Measurements from ENCODE around the gene ARHGAP26. TPM values are rescaled to one million over a fixed set of nuclear protein-coding genes. Genes with fewer than 3 reads are reported as not detected.

Gene ARHGAP26
- total and polyA plus RNA-seq, 7 donors, result 2.5 to 28.7 (median 12.0) TPM

- no peaks in the 10 kb centered on the region for H3K9me3 ChIP-seq
- no peaks in the 10 kb centered on the region for H3K36me3 ChIP-seq (ENCODE audit: insufficient read depth in 1 of 2, low read depth in 1 of 2)
- H3K4me1 ChIP-seq, result peaks cover 13% of the 10 kb centered on the region
- H3K27ac ChIP-seq, result no peak overlapping the region
- H3K27me3 ChIP-seq (ENCODE audit: insufficient read depth in 3 of 3, low read length in 2 of 3), result no peaks in the 10 kb centered on the region
- WGBS, 3 donors, result 94 to 96% (median 94%) methylated on average over 9 of the region's 9 CpGs
- no peak overlapping the region for H3K4me3 ChIP-seq
- no peak for ATAC-seq
- DNase-seq, result no peak
- intact Hi-C loops (cut with DNase I), result no loop called here
- TF ChIP-seq CTCF (IDR thresholded peaks at IDR 0.05), result no peak
These were observed 45.4 kb upstream of the ARHGAP26 start for GRCh38 chr5:142724821-142725220.

GRCh38 chr5:142725231-142726187 lies 44.7 kb upstream of the ARHGAP26 start:
- Histone ChIP-seq H3K9me3 (no peaks in the 10 kb centered on the region), H3K36me3 (ENCODE audit: insufficient read depth in 1 of 2, low read depth in 1 of 2) (no peaks in the 10 kb centered on the region), H3K4me1 (peaks cover 13% of the 10 kb centered on the region), H3K27me3 (ENCODE audit: insufficient read depth in 3 of 3, low read length in 2 of 3) (no peaks in the 10 kb centered on the region), H3K27ac (no peak overlapping the region), H3K4me3 (no peak overlapping the region)
- TF ChIP-seq CTCF (IDR thresholded peaks at IDR 0.05), result no peak
- ATAC-seq (peak in 1 of 4 donors; percentile 12), DNase-seq (no peak)
- 74 to 81% (median 77%) methylated on average over 4 of the region's 4 CpGs for WGBS, 3 donors
- intact Hi-C loops (cut with DNase I), result no loop called here

GRCh38 chr5:142726188-142726731 lies 43.9 kb upstream of the ARHGAP26 start:
- no peak for TF ChIP-seq CTCF (IDR thresholded peaks at IDR 0.05)
- intact Hi-C loops (cut with DNase I), result no loop called here

GRCh38 chr5:142727735-142728047 lies 42.5 kb upstream of the ARHGAP26 start:
- Histone ChIP-seq H3K36me3 (ENCODE audit: insufficient read depth in 1 of 2, low read depth in 1 of 2) (no peaks in the 10 kb centered on the region), H3K9me3 (no peaks in the 10 kb centered on the region), H3K4me1 (peaks cover 13% of the 10 kb centered on the region), H3K4me3 (no peak overlapping the region), H3K27ac (no peak overlapping the region), H3K27me3 (ENCODE audit: insufficient read depth in 3 of 3, low read length in 2 of 3) (no peaks in the 10 kb centered on the region)
- intact Hi-C loops (cut with DNase I), result no loop called here
- ATAC-seq (no peak), DNase-seq (no peak)
- WGBS, 3 donors, result 88 to 94% (median 89%) methylated on average over 2 of the region's 2 CpGs
- no peak for TF ChIP-seq CTCF (IDR thresholded peaks at IDR 0.05)

More at GRCh38 chr5:142726188-142726731, 43.9 kb upstream of the ARHGAP26 start:
- no peaks in the 10 kb centered on the region for H3K9me3 ChIP-seq
- no peaks in the 10 kb centered on the region for H3K36me3 ChIP-seq (ENCODE audit: insufficient read depth in 1 of 2, low read depth in 1 of 2)
- DNase-seq (no peak), ATAC-seq (peak; percentile 68 to 85 (median 79))
- peaks cover 13% of the 10 kb centered on the region for H3K4me1 ChIP-seq
- 42 to 53% (median 48%) methylated on average over 2 of the region's 2 CpGs for WGBS, 3 donors
- H3K27ac ChIP-seq, result no peak overlapping the region
- no peaks in the 10 kb centered on the region for H3K27me3 ChIP-seq (ENCODE audit: insufficient read depth in 3 of 3, low read length in 2 of 3)
- no peak overlapping the region for H3K4me3 ChIP-seq
